ENCODE data around the gene CXorf65. TPM values are rescaled to one million over a fixed set of nuclear protein-coding genes. Genes with fewer than 3 reads are reported as not detected.

The CXorf65 gene
- total RNA-seq, 1 donor from 2014 or later = not detected

- Mint-ChIP-seq H3K4me3 (ENCODE audit: unreplicated experiment) (peak within 1 kb of the TSS; percentile 98), H3K36me3 (ENCODE audit: low read depth, unreplicated experiment) (no peaks in the 10 kb centered on the region), H3K27ac (ENCODE audit: unreplicated experiment) (peak within 1 kb of the TSS; percentile 81), H3K4me1 (ENCODE audit: unreplicated experiment) (peaks cover 10% of the 10 kb centered on the region), H3K27me3 (ENCODE audit: unreplicated experiment) (no peaks in the 10 kb centered on the region), H3K9me3 (ENCODE audit: unreplicated experiment) (no peaks in the 10 kb centered on the region)
- no peak for TF ChIP-seq CTCF (IDR thresholded peaks at IDR 0.05; ENCODE audit: unreplicated experiment)
- DNase-seq (ENCODE audit: low spot score) = peak; percentile 77
Measured at GRCh38 chrX:71068044-71068918, 38.3 kb downstream of the CXorf65 start, which contains the start of gene SNX12. Gene SNX12, minus strand, starts transcription at chrX:71068334. Its CDS starts 28 bp downstream, at chrX:71068306.

GRCh38 chrX:71067712-71068043 lies 38.9 kb downstream of the CXorf65 start:
- H3K4me1 Mint-ChIP-seq (ENCODE audit: unreplicated experiment) = peaks cover 10% of the 10 kb centered on the region
- peaks cover 2% of the 10 kb centered on the region for H3K36me3 Mint-ChIP-seq (ENCODE audit: low read depth, unreplicated experiment)
- H3K9me3 Mint-ChIP-seq (ENCODE audit: unreplicated experiment) = no peaks in the 10 kb centered on the region
- peak overlapping the region; percentile 81 for H3K27ac Mint-ChIP-seq (ENCODE audit: unreplicated experiment)
- no peak for DNase-seq (ENCODE audit: low spot score)
- no peak for TF ChIP-seq CTCF (IDR thresholded peaks at IDR 0.05; ENCODE audit: unreplicated experiment)
- peak overlapping the region; percentile 98 for H3K4me3 Mint-ChIP-seq (ENCODE audit: unreplicated experiment)
- H3K27me3 Mint-ChIP-seq (ENCODE audit: unreplicated experiment) = no peaks in the 10 kb centered on the region

- no peak for TF ChIP-seq CTCF (IDR thresholded peaks at IDR 0.05; ENCODE audit: unreplicated experiment)
- Mint-ChIP-seq H3K4me3 (ENCODE audit: unreplicated experiment) (peak overlapping the region; percentile 98), H3K9me3 (ENCODE audit: unreplicated experiment) (no peaks in the 10 kb centered on the region), H3K27me3 (ENCODE audit: unreplicated experiment) (no peaks in the 10 kb centered on the region), H3K36me3 (ENCODE audit: low read depth, unreplicated experiment) (peaks cover 4% of the 10 kb centered on the region), H3K27ac (ENCODE audit: unreplicated experiment) (no peak overlapping the region), H3K4me1 (ENCODE audit: unreplicated experiment) (peaks cover 10% of the 10 kb centered on the region)
- DNase-seq (ENCODE audit: low spot score) = no peak
Measured at GRCh38 chrX:71067089-71067488, 39.5 kb downstream of the CXorf65 start.

GRCh38 chrX:71060127-71060526 lies 46.4 kb downstream of the CXorf65 start:
- Mint-ChIP-seq H3K4me3 (ENCODE audit: unreplicated experiment) (no peak overlapping the region), H3K27me3 (ENCODE audit: unreplicated experiment) (no peaks in the 10 kb centered on the region), H3K9me3 (ENCODE audit: unreplicated experiment) (no peaks in the 10 kb centered on the region), H3K36me3 (ENCODE audit: low read depth, unreplicated experiment) (peaks cover 12% of the 10 kb centered on the region), H3K27ac (ENCODE audit: unreplicated experiment) (no peak overlapping the region), H3K4me1 (ENCODE audit: unreplicated experiment) (no peaks in the 10 kb centered on the region)
- DNase-seq (ENCODE audit: low spot score) = no peak
- no peak for TF ChIP-seq CTCF (IDR thresholded peaks at IDR 0.05; ENCODE audit: unreplicated experiment)

DNA sequence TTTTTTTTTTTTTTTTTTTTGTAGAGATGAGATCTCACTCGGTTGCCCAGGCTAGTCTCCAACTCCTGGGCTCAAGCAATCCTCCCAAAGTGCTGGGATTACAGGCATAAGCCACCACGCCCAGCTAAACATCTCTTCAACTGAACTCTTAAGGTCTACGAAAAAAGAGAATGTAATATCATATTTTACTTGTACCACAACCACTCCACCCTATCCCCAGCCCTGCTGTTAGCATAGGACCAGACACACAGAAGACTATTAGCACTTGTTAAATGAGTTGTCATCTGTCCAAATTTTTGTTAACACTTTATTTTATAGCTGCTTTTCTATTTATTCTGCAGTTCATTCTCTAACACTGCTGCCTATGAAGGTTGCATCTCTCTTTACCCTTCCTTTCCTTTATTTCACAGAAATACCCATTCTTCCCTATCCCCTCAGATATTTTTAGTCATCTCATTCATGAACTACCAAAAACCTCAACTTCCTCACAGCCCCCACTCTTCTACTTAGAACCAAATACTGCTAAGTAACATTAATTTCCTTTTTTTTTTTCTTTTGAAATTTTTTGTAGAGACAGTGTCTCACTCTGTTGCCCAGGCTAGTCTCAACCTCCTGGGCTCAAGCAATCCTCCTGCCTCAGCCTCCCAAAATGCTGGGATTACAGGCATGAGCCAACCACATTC lies 48.6 kb downstream of the CXorf65 start:
- H3K9me3 Mint-ChIP-seq (ENCODE audit: unreplicated experiment) = no peaks in the 10 kb centered on the region
- H3K27me3 Mint-ChIP-seq (ENCODE audit: unreplicated experiment) = no peaks in the 10 kb centered on the region
- H3K36me3 Mint-ChIP-seq (ENCODE audit: low read depth, unreplicated experiment) = peaks cover 12% of the 10 kb centered on the region
- no peak overlapping the region for H3K4me3 Mint-ChIP-seq (ENCODE audit: unreplicated experiment)
- no peaks in the 10 kb centered on the region for H3K4me1 Mint-ChIP-seq (ENCODE audit: unreplicated experiment)
- no peak for DNase-seq (ENCODE audit: low spot score)
- TF ChIP-seq CTCF (IDR thresholded peaks at IDR 0.05; ENCODE audit: unreplicated experiment) = no peak
- H3K27ac Mint-ChIP-seq (ENCODE audit: unreplicated experiment) = no peak overlapping the region

Data from endothelial cell (in vitro differentiated cells).